ENCODE results near the gene PLEKHJ1.

- TF ChIP-seq, protein P1, sequence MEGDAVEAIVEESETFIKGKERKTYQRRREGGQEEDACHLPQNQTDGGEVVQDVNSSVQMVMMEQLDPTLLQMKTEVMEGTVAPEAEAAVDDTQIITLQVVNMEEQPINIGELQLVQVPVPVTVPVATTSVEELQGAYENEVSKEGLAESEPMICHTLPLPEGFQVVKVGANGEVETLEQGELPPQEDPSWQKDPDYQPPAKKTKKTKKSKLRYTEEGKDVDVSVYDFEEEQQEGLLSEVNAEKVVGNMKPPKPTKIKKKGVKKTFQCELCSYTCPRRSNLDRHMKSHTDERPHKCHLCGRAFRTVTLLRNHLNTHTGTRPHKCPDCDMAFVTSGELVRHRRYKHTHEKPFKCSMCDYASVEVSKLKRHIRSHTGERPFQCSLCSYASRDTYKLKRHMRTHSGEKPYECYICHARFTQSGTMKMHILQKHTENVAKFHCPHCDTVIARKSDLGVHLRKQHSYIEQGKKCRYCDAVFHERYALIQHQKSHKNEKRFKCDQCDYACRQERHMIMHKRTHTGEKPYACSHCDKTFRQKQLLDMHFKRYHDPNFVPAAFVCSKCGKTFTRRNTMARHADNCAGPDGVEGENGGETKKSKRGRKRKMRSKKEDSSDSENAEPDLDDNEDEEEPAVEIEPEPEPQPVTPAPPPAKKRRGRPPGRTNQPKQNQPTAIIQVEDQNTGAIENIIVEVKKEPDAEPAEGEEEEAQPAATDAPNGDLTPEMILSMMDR (IDR thresholded peaks at IDR 0.05): no peak
- no peak for TF ChIP-seq POLR2AphosphoS5 (IDR thresholded peaks at IDR 0.05)
Observed at GRCh38 chr19:2282062-2282861, 46.1 kb upstream of the PLEKHJ1 start, which contains the start of gene PEAK3.

Measured in suprapubic skin (tissue), 3 donors.